ENCODE data around the gene SELENOI.
A peak's percentile ranks its signal among the peaks of the same experiment; 100 is the strongest.

SELENOI gene

DNA sequence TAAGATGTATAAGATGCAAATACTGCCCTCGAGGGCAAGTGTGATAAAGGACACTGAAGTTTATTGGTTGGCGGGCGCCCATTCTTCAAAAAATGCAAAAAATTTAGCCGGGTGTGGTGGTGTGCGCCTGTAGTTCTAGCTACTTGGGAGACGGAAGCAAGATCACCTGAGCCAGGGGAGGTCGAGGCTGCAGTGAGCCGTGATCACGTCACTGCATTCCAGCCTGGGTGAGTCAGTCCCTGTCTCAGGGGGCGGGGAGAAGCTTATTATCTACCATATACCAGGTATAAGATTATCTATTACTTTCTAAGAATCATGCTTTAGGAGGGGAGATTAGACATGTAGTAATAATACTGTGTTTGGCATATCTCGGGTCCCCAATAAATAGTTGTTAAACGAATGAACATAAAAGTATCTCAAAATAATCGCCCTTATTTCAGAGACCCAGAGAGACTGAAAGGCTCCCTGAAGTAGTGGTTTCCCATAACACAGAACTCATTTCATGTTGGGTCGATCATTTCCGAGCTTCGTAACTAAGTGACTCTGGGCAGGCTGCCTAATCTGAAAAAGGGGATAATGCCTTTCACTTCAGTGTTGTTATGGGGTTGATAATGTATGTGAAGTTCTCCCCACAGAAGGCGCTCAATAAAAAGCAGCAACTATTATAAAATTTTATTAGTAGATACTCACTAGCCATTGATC lies 1.2 kb upstream of the SELENOI start:
- no peak overlapping the region for H3K18ac ChIP-seq (ENCODE audit: low read depth in 1 of 2, low read length in 2 of 2)
- H2BK5ac ChIP-seq (ENCODE audit: low read depth, low read length, poor library complexity, severe bottlenecking), result no peak overlapping the region
- H2AK5ac ChIP-seq (ENCODE audit: low read length, severe bottlenecking), result no peak overlapping the region
- peak overlapping the region; percentile 54 for H4K8ac ChIP-seq (ENCODE audit: low read length)
- no peak overlapping the region for H2BK12ac ChIP-seq (ENCODE audit: low read length in 2 of 2)
- peak overlapping the region; percentile 100 for H3K9ac ChIP-seq (ENCODE audit: low read length)
- H3K4ac ChIP-seq (ENCODE audit: low read depth in 1 of 2, low read length in 2 of 2), result no peak overlapping the region
- H3K23ac ChIP-seq (ENCODE audit: low read length in 2 of 2), result no peak overlapping the region
- H3K14ac ChIP-seq (ENCODE audit: low read length in 2 of 2), result no peak overlapping the region
- peak overlapping the region; percentile 78 for H3K4me2 ChIP-seq (ENCODE audit: low read length, poor library complexity, severe bottlenecking)
- peak overlapping the region in 1 of 2 experiments; percentile 100 for H3K4me3 ChIP-seq (ENCODE audit: insufficient read depth in 1 of 2, low read depth in 1 of 2, low read length in 2 of 2)
- no peaks in the 10 kb centered on the region for H3K36me3 ChIP-seq (ENCODE audit: control insufficient read depth in 1 of 2, insufficient read depth in 2 of 2, low read depth in 1 of 2, low read length in 2 of 2)
- no peak overlapping the region for H2AFZ ChIP-seq (ENCODE audit: low read depth, low read length)
- peak overlapping the region; percentile 97 for H3K27ac ChIP-seq (ENCODE audit: low read length, poor library complexity, severe bottlenecking)
- no peaks in the 10 kb centered on the region for H3K27me3 ChIP-seq (ENCODE audit: control insufficient read depth in 1 of 2, insufficient read depth in 1 of 2, low read length in 2 of 2)
- H2BK120ac ChIP-seq (ENCODE audit: low read depth, low read length), result peak overlapping the region; percentile 5
- 50% methylated on average over 12 of the region's 17 CpGs for whole genome bisulfite sequencing
- peak; percentile 54 for DNase-seq
- peaks cover 10% of the 10 kb centered on the region for H3K79me1 ChIP-seq (replicated peaks; ENCODE audit: low read length, poor library complexity, severe bottlenecking)
- no peak overlapping the region for H2BK15ac ChIP-seq (ENCODE audit: low read depth, poor library complexity, severe bottlenecking)
- no peak overlapping the region for H4K91ac ChIP-seq (ENCODE audit: low read length)
- no peaks in the 10 kb centered on the region for H3K9me3 ChIP-seq (ENCODE audit: control insufficient read depth, low read length)
- H3K4me1 ChIP-seq (ENCODE audit: control insufficient read depth, insufficient read depth, low read depth, low read length), result peaks cover 6% of the 10 kb centered on the region

DNA sequence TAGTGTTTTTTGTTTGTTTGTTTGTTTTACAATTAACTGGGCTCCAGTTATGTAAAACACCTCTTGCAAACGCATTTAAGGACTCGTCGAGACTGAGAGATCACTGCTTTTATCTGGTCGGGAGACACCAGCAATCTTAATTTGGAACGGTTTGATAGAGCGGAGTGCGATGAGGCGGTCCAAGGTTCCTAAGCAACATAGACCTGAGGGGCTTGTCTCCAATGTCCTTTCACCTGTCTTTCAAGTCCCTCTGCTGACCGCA lies 729 bp upstream of the SELENOI start:
- Histone ChIP-seq H3K14ac (ENCODE audit: low read length in 2 of 2) (peak overlapping the region in 1 of 2 experiments; percentile 95), H2BK120ac (ENCODE audit: low read depth, low read length) (no peak overlapping the region), H4K8ac (ENCODE audit: low read length) (peak overlapping the region; percentile 97), H2BK12ac (ENCODE audit: low read length in 2 of 2) (no peak overlapping the region), H2BK15ac (ENCODE audit: low read depth, poor library complexity, severe bottlenecking) (peak overlapping the region; percentile 86), H2AK5ac (ENCODE audit: low read length, severe bottlenecking) (peak overlapping the region; percentile 73), H4K91ac (ENCODE audit: low read length) (peak overlapping the region; percentile 14), H3K9ac (ENCODE audit: low read length) (peak overlapping the region; percentile 100), H3K27me3 (ENCODE audit: control insufficient read depth in 1 of 2, insufficient read depth in 1 of 2, low read length in 2 of 2) (no peaks in the 10 kb centered on the region), H2BK5ac (ENCODE audit: low read depth, low read length, poor library complexity, severe bottlenecking) (peak overlapping the region; percentile 9), H3K4me1 (ENCODE audit: control insufficient read depth, insufficient read depth, low read depth, low read length) (peaks cover 6% of the 10 kb centered on the region), H3K23ac (ENCODE audit: low read length in 2 of 2) (peak overlapping the region in 1 of 2 experiments; percentile 96), H3K79me1 (replicated peaks; ENCODE audit: low read length, poor library complexity, severe bottlenecking) (peaks cover 10% of the 10 kb centered on the region), H3K36me3 (ENCODE audit: control insufficient read depth in 1 of 2, insufficient read depth in 2 of 2, low read depth in 1 of 2, low read length in 2 of 2) (no peaks in the 10 kb centered on the region), H3K4me2 (ENCODE audit: low read length, poor library complexity, severe bottlenecking) (peak overlapping the region; percentile 78), H3K18ac (ENCODE audit: low read depth in 1 of 2, low read length in 2 of 2) (peak overlapping the region; percentile 40 to 85), H3K27ac (ENCODE audit: low read length, poor library complexity, severe bottlenecking) (peak overlapping the region; percentile 97), H2AFZ (ENCODE audit: low read depth, low read length) (peak overlapping the region; percentile 85), H3K4ac (ENCODE audit: low read depth in 1 of 2, low read length in 2 of 2) (peak overlapping the region; percentile 55 to 77), H3K4me3 (ENCODE audit: insufficient read depth in 1 of 2, low read depth in 1 of 2, low read length in 2 of 2) (peak overlapping the region; percentile 74 to 100), H3K9me3 (ENCODE audit: control insufficient read depth, low read length) (no peaks in the 10 kb centered on the region)
- WGBS, result 0% methylated on average over 9 of the region's 9 CpGs
- no peak for DNase-seq

DNA sequence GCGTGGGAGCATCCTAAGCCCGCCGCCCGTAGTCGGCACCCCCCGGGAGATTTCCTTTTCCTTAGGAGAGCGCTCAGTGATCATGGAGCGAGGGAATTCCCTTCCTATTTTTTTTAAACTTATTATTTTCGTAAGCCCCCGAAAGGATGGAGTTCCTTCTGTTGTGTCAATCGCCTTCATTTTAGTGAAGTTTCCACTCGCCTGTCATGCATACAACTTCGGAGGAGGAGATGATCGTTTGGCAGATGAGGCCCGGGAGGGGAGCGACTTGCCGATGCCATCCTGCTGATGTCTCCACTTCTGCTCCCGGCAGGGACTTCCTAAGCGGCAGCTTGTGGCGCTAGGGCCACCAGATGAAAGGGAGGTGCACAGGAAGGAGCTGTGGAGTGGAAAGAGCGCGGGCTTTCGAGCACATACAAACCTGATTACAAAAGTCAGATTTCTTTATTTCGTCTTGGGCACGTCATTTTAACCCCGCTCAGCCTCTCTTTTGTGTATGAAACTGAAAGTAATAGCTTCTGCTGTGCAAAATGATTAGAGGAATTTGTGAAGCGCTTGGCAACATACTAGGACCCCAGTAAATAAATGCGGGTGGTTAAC lies 611 bp downstream of the SELENOI start, which contains the start of gene ADGRF3:
Gene ADGRF3, minus strand, starts transcription at position 336 of the 600 bp plus-strand sequence. CDS start 555 bp downstream, outside the sequence.
- Histone ChIP-seq H2BK12ac (ENCODE audit: low read length in 2 of 2) (no peak within 1 kb of the TSS), H2BK5ac (ENCODE audit: low read depth, low read length, poor library complexity, severe bottlenecking) (no peak within 1 kb of the TSS), H3K4ac (ENCODE audit: low read depth in 1 of 2, low read length in 2 of 2) (peak within 1 kb of the TSS in 1 of 2 experiments; percentile 72), H3K36me3 (ENCODE audit: control insufficient read depth in 1 of 2, insufficient read depth in 2 of 2, low read depth in 1 of 2, low read length in 2 of 2) (peaks cover 0 to 4% of the 10 kb centered on the region in 2 experiments), H3K27me3 (ENCODE audit: control insufficient read depth in 1 of 2, insufficient read depth in 1 of 2, low read length in 2 of 2) (no peaks in the 10 kb centered on the region), H3K18ac (ENCODE audit: low read depth in 1 of 2, low read length in 2 of 2) (peak within 1 kb of the TSS in 1 of 2 experiments; percentile 90), H3K9ac (ENCODE audit: low read length) (peak within 1 kb of the TSS; percentile 100), H3K4me3 (ENCODE audit: insufficient read depth in 1 of 2, low read depth in 1 of 2, low read length in 2 of 2) (peak within 1 kb of the TSS; percentile 91 to 100), H3K14ac (ENCODE audit: low read length in 2 of 2) (peak within 1 kb of the TSS in 1 of 2 experiments; percentile 68), H3K4me1 (ENCODE audit: control insufficient read depth, insufficient read depth, low read depth, low read length) (peaks cover 6% of the 10 kb centered on the region), H3K79me1 (replicated peaks; ENCODE audit: low read length, poor library complexity, severe bottlenecking) (peaks cover 10% of the 10 kb centered on the region), H2AFZ (ENCODE audit: low read depth, low read length) (peak within 1 kb of the TSS; percentile 66), H3K9me3 (ENCODE audit: control insufficient read depth, low read length) (no peaks in the 10 kb centered on the region), H2AK5ac (ENCODE audit: low read length, severe bottlenecking) (no peak within 1 kb of the TSS), H4K91ac (ENCODE audit: low read length) (no peak within 1 kb of the TSS), H3K4me2 (ENCODE audit: low read length, poor library complexity, severe bottlenecking) (peak within 1 kb of the TSS; percentile 56), H3K23ac (ENCODE audit: low read length in 2 of 2) (peak within 1 kb of the TSS; percentile 49 to 89), H4K8ac (ENCODE audit: low read length) (peak within 1 kb of the TSS; percentile 1), H3K27ac (ENCODE audit: low read length, poor library complexity, severe bottlenecking) (peak within 1 kb of the TSS; percentile 97), H2BK15ac (ENCODE audit: low read depth, poor library complexity, severe bottlenecking) (no peak within 1 kb of the TSS), H2BK120ac (ENCODE audit: low read depth, low read length) (peak within 1 kb of the TSS; percentile 30)
- WGBS, result 2% methylated on average over 22 of the region's 28 CpGs
- DNase-seq, result peak; percentile 71

DNA sequence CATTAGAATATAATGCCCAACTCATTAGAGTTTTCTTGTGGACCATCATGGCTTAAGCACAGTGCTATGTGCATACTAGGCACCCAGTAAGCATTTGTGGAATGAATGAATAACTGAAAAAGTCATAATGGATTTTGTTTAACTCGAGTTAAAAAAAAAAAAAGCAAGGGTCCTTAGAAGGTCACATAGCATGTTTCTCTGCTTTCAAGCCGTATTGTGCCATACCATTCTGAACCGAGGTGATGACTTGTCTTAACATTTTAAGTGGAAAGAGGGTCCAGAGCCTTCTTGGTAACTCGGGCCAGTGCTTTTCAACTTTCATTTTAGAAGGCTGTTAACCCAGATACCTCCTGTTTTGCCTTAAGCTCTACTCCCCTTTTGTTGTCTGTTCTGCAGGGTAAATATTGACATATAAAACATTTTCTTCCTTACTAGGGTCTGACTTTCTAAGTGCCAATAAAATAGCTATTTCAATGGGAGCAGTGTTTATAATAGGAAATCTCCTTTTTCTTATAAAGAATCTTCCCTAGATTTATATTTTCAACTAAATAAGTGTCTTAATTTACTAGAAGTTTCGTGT lies 1.4 kb downstream of the SELENOI start:
- H3K4me3 ChIP-seq (ENCODE audit: insufficient read depth in 1 of 2, low read depth in 1 of 2, low read length in 2 of 2), result peak overlapping the region in 1 of 2 experiments; percentile 100
- H2AFZ ChIP-seq (ENCODE audit: low read depth, low read length), result no peak overlapping the region
- H3K9ac ChIP-seq (ENCODE audit: low read length), result peak overlapping the region; percentile 95
- H2BK120ac ChIP-seq (ENCODE audit: low read depth, low read length), result no peak overlapping the region
- H2AK5ac ChIP-seq (ENCODE audit: low read length, severe bottlenecking), result no peak overlapping the region
- H3K4me2 ChIP-seq (ENCODE audit: low read length, poor library complexity, severe bottlenecking), result peak overlapping the region; percentile 56
- no peak overlapping the region for H3K14ac ChIP-seq (ENCODE audit: low read length in 2 of 2)
- no peak overlapping the region for H3K23ac ChIP-seq (ENCODE audit: low read length in 2 of 2)
- no peak overlapping the region for H3K18ac ChIP-seq (ENCODE audit: low read depth in 1 of 2, low read length in 2 of 2)
- H3K27me3 ChIP-seq (ENCODE audit: control insufficient read depth in 1 of 2, insufficient read depth in 1 of 2, low read length in 2 of 2), result no peaks in the 10 kb centered on the region
- no peak overlapping the region for H3K4ac ChIP-seq (ENCODE audit: low read depth in 1 of 2, low read length in 2 of 2)
- peaks cover 6% of the 10 kb centered on the region for H3K4me1 ChIP-seq (ENCODE audit: control insufficient read depth, insufficient read depth, low read depth, low read length)
- no peak overlapping the region for H4K8ac ChIP-seq (ENCODE audit: low read length)
- no peak overlapping the region for H2BK5ac ChIP-seq (ENCODE audit: low read depth, low read length, poor library complexity, severe bottlenecking)
- peak; percentile 52 for DNase-seq
- WGBS, result 22% methylated on average over 3 of the region's 5 CpGs
- peaks cover 16% of the 10 kb centered on the region for H3K79me1 ChIP-seq (replicated peaks; ENCODE audit: low read length, poor library complexity, severe bottlenecking)
- peaks cover 0 to 4% of the 10 kb centered on the region in 2 experiments for H3K36me3 ChIP-seq (ENCODE audit: control insufficient read depth in 1 of 2, insufficient read depth in 2 of 2, low read depth in 1 of 2, low read length in 2 of 2)
- no peaks in the 10 kb centered on the region for H3K9me3 ChIP-seq (ENCODE audit: control insufficient read depth, low read length)
- H2BK15ac ChIP-seq (ENCODE audit: low read depth, poor library complexity, severe bottlenecking), result no peak overlapping the region
- H2BK12ac ChIP-seq (ENCODE audit: low read length in 2 of 2), result no peak overlapping the region
- H4K91ac ChIP-seq (ENCODE audit: low read length), result no peak overlapping the region
- no peak overlapping the region for H3K27ac ChIP-seq (ENCODE audit: low read length, poor library complexity, severe bottlenecking)

Data from mesenchymal stem cell (in vitro differentiated cells and primary cell).